Peyer's patch (tissue), 4 donors: ENCODE measurements around the gene MNAT1.

Source experiments
- POLR2A ChIP-seq, 2 donors: fragments of 450-650 bp; IDR thresholded peaks; one replicate each; pipeline ENCODE4 v1.5.1; 2017; ENCODE audit warnings: antibody characterized with exemption in 2 of 2, mild to moderate bottlenecking in 2 of 2, moderate library complexity in 2 of 2
- TF ChIP-seq, protein P1 (sequence below), 6 experiments: fragments of 450-650 bp in 4 of 6; fragments of 200-600 bp in 2 of 6; sonication (generic) in 1 of 6; IDR thresholded peaks; one replicate each; pipeline ENCODE4 v1.5.1; 2017 to 2019; ENCODE audit warnings: antibody characterized with exemption in 6 of 6, mild to moderate bottlenecking in 3 of 6, moderate library complexity in 1 of 6

GRCh38 chr14:60686865-60687264, 47.7 kb upstream of the MNAT1 start:
- TF ChIP-seq, protein P1, sequence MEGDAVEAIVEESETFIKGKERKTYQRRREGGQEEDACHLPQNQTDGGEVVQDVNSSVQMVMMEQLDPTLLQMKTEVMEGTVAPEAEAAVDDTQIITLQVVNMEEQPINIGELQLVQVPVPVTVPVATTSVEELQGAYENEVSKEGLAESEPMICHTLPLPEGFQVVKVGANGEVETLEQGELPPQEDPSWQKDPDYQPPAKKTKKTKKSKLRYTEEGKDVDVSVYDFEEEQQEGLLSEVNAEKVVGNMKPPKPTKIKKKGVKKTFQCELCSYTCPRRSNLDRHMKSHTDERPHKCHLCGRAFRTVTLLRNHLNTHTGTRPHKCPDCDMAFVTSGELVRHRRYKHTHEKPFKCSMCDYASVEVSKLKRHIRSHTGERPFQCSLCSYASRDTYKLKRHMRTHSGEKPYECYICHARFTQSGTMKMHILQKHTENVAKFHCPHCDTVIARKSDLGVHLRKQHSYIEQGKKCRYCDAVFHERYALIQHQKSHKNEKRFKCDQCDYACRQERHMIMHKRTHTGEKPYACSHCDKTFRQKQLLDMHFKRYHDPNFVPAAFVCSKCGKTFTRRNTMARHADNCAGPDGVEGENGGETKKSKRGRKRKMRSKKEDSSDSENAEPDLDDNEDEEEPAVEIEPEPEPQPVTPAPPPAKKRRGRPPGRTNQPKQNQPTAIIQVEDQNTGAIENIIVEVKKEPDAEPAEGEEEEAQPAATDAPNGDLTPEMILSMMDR (IDR thresholded peaks at IDR 0.05) = no peak
- no peak for TF ChIP-seq POLR2A (IDR thresholded peaks at IDR 0.05)
